Right ventricle myocardium superior (tissue), 1 donor: ENCODE measurements around the gene KCNJ13. TPM values are rescaled to one million over a fixed set of nuclear protein-coding genes. Genes with fewer than 3 reads are reported as not detected.

Source experiments
- total RNA-seq: library from RNA; stranded (reverse); fragmentation: NEBNext Ultra II Directional; extraction: Animal tissue kit (Norgen Biotek cat#: 25700); gene quantifications from one replicate; pipeline ENCODE4 v1.2.1, GENCODE V29; 2021
- donor health status: DM: no; HTN: yes; CAD: no; lungs with severe emphysema.

Gene KCNJ13
- total RNA-seq, 1 donor from 2014 or later = not detected

Other genes with a start within 250 kb of the KCNJ13 start
- gene CHRNG, start 236.9 kb downstream of the KCNJ13 start, total RNA-seq = not detected
- 1.7 TPM for gene TIGD1, start 226.0 kb downstream of the KCNJ13 start, total RNA-seq
- 41.1 TPM for gene EIF4E2, start 225.9 kb downstream of the KCNJ13 start, total RNA-seq
- 24.3 TPM for gene EFHD1, start 143.0 kb downstream of the KCNJ13 start, total RNA-seq
- 60.2 TPM for gene GIGYF2, start 79.2 kb downstream of the KCNJ13 start, total RNA-seq
- 0.70 TPM for gene SNORC, start 93.7 kb upstream of the KCNJ13 start, total RNA-seq
- gene NGEF, start 236.7 kb upstream of the KCNJ13 start, total RNA-seq = not detected